T-helper 2 cell treated with Interferon-gamma antibody and Interleukin-4, amounts not matched to agents 100 ng/mL and 5 ng/mL, for 36 hours (primary cell): Measurements from ENCODE around the gene PDE1A. TPM values are rescaled to one million over a fixed set of nuclear protein-coding genes. Genes with fewer than 3 reads are reported as not detected.
"Not testable (repeated sequence)": the region's sequence is repeated elsewhere in the genome, so short reads cannot be mapped to it uniquely, and the experiment has no call there.

Experiments used
- intact Hi-C: fragments of 100-400 bp; cut with micrococcal nuclease; formaldehyde crosslinking; loops from one replicate; pipeline ENCODE4 v1.15.1; 2023
- total RNA-seq: library from RNA; stranded (reverse); gene quantifications from 2 replicates; pipeline ENCODE4 v1.2.3, GENCODE V29; 2022

Gene PDE1A
- total RNA-seq, 1 donor from 2014 or later = not detected

GRCh38 chr2:182410120-182410519 is 16.7 kb downstream of the PDE1A start:
- intact Hi-C loops = no loop called here

GRCh38 chr2:182406221-182406620 is 20.6 kb downstream of the PDE1A start:
- intact Hi-C loops = no loop called here

- intact Hi-C loops = no loop called here
Measured at GRCh38 chr2:182404975-182405561, 21.8 kb downstream of the PDE1A start.

- intact Hi-C loops = no loop called here
Measured at GRCh38 chr2:182404092-182404491, 22.7 kb downstream of the PDE1A start.

- intact Hi-C loops = no loop called here
Measured at GRCh38 chr2:182393270-182393760, 33.5 kb downstream of the PDE1A start.

GRCh38 chr2:182391443-182391842 is 35.4 kb downstream of the PDE1A start:
- intact Hi-C loops = no loop called here

- intact Hi-C loops = not testable (repeated sequence)
Measured at GRCh38 chr2:182386267-182386880, 40.5 kb downstream of the PDE1A start.

- intact Hi-C loops = no loop called here
Measured at GRCh38 chr2:182384860-182385259, 42.0 kb downstream of the PDE1A start.

- intact Hi-C loops = no loop called here
Measured at GRCh38 chr2:182381225-182381624, 45.6 kb downstream of the PDE1A start.

- intact Hi-C loops = no loop called here
Measured at GRCh38 chr2:182379241-182379640, 47.6 kb downstream of the PDE1A start.

GRCh38 chr2:182378759-182379158 is 48.1 kb downstream of the PDE1A start:
- intact Hi-C loops = no loop called here

GRCh38 chr2:182377467-182377866 is 49.4 kb downstream of the PDE1A start:
- intact Hi-C loops = no loop called here

GRCh38 chr2:182375862-182376261 is 51.0 kb downstream of the PDE1A start:
- intact Hi-C loops = no loop called here

GRCh38 chr2:182372661-182373060 is 54.2 kb downstream of the PDE1A start:
- intact Hi-C loops = no loop called here

GRCh38 chr2:182368996-182369395 is 57.8 kb downstream of the PDE1A start:
- intact Hi-C loops = no loop called here

GRCh38 chr2:182368446-182368845 is 58.4 kb downstream of the PDE1A start:
- intact Hi-C loops = no loop called here

- intact Hi-C loops = no loop called here
Measured at GRCh38 chr2:182367401-182367800, 59.4 kb downstream of the PDE1A start.

GRCh38 chr2:182366628-182367027 is 60.2 kb downstream of the PDE1A start:
- intact Hi-C loops = no loop called here

- intact Hi-C loops = no loop called here
Measured at GRCh38 chr2:182365855-182366254, 61.0 kb downstream of the PDE1A start.

GRCh38 chr2:182361477-182361876 is 65.4 kb downstream of the PDE1A start:
- intact Hi-C loops = no loop called here

- intact Hi-C loops = no loop called here
Measured at GRCh38 chr2:182360663-182361260, 66.1 kb downstream of the PDE1A start.

- intact Hi-C loops = no loop called here
Measured at GRCh38 chr2:182359990-182360662, 66.7 kb downstream of the PDE1A start.
